ENCODE results near the gene ACVR1B.
A peak's percentile ranks its signal among the peaks of the same experiment; 100 is the strongest.
"Not testable (repeated sequence)": the region's sequence is repeated elsewhere in the genome, so short reads cannot be mapped to it uniquely, and the experiment has no call there.

Gene ACVR1B

DNA sequence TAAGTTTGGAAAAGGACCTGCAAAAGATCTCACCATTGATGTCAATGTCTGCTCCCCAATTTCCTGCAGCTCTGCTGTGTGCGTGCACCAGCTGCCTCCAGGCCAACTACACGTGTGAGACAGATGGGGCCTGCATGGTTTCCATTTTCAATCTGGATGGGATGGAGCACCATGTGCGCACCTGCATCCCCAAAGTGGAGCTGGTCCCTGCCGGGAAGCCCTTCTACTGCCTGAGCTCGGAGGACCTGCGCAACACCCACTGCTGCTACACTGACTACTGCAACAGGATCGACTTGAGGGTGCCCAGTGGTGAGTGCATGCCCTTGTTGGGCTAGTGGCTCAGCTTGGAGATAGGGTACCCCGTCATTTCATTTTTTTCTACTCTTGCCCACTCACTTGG, 23.7 kb downstream of the ACVR1B start:
- H3K4me1 ChIP-seq (ENCODE audit: control insufficient read depth, insufficient read depth, low read length) = peaks cover 72% of the 10 kb centered on the region
- no peak overlapping the region for H3K4me3 ChIP-seq (ENCODE audit: low read length)

DNA sequence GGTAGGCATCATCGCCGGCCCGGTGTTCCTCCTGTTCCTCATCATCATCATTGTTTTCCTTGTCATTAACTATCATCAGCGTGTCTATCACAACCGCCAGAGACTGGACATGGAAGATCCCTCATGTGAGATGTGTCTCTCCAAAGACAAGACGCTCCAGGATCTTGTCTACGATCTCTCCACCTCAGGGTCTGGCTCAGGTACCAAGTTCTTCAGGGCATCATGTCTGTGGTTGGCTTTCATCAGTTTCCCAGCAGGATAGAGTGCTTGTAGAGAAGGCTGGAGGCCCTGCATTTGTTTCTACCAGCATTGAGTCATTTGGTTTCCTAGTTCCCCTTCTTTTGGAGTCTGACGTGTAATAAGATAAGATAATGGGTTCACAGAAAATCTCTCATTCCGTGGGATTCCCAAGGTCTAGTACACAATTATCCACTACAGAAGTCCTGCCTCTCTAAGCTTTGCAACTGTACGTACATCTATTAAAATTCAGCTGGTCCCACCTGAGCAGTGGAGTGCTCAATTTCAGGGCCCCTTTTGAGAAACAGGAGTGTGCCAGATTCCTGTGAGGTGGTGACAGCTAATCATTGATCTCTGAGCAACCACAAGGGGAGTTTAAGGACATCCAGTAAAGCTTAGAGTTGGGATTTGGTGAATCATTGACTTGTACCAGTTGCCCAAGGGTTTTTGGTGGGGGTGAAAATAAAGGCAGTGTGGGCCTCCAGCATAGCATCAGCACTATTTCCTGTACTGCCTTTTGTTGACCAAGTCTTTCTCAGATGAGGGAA, 25.1 kb downstream of the ACVR1B start:
- Histone ChIP-seq H3K9ac (ENCODE audit: low read length) (no peak overlapping the region), H3K9me3 (ENCODE audit: control insufficient read depth, low read length) (no peaks in the 10 kb centered on the region), H3K27me3 (replicated peaks; ENCODE audit: control insufficient read depth, insufficient read depth, low read length) (no peaks in the 10 kb centered on the region), H3K36me3 (ENCODE audit: control insufficient read depth, insufficient read depth, low read length, severe bottlenecking) (peaks cover 38% of the 10 kb centered on the region), H3K4me3 (ENCODE audit: low read length) (no peak overlapping the region), H3K4me1 (ENCODE audit: control insufficient read depth, insufficient read depth, low read length) (peaks cover 69% of the 10 kb centered on the region)
- DNase-seq (ENCODE audit: low read depth) = peak; percentile 13

More for the DNA sequence above, 23.7 kb downstream of the ACVR1B start:
- Histone ChIP-seq H3K27me3 (replicated peaks; ENCODE audit: control insufficient read depth, insufficient read depth, low read length) (no peaks in the 10 kb centered on the region), H3K9ac (ENCODE audit: low read length) (no peak overlapping the region), H3K9me3 (ENCODE audit: control insufficient read depth, low read length) (no peaks in the 10 kb centered on the region), H3K36me3 (ENCODE audit: control insufficient read depth, insufficient read depth, low read length, severe bottlenecking) (peaks cover 26% of the 10 kb centered on the region)
- no peak for DNase-seq (ENCODE audit: low read depth)

DNA sequence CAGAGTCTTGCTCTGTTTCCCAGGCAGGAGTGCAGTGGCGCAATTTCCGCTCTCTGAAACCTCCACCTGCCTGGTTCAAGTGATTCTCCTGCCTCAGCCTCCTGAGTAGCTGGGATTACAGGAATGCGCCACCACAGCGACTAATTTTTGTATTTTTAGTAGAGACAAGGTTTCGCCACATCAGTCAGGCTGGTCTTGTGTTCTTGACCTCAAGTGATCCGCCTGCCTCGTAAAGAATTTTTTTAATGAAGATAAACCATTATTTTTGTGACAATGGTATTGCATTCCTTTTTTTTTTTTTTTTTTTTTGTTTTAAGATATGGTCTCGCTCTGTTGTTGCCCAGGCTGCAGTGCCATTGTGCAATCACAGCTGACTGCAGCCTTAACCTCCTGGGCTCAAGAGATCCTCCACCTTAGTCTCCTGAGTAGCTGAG, 25.8 kb downstream of the ACVR1B start:
- Histone ChIP-seq H3K27me3 (replicated peaks; ENCODE audit: control insufficient read depth, insufficient read depth, low read length) (no peaks in the 10 kb centered on the region), H3K36me3 (ENCODE audit: control insufficient read depth, insufficient read depth, low read length, severe bottlenecking) (peaks cover 45% of the 10 kb centered on the region), H3K4me1 (ENCODE audit: control insufficient read depth, insufficient read depth, low read length) (peaks cover 61% of the 10 kb centered on the region), H3K9me3 (ENCODE audit: control insufficient read depth, low read length) (no peaks in the 10 kb centered on the region), H3K9ac (ENCODE audit: low read length) (no peak overlapping the region), H3K4me3 (ENCODE audit: low read length) (no peak overlapping the region)
- no peak for DNase-seq (ENCODE audit: low read depth)

DNA sequence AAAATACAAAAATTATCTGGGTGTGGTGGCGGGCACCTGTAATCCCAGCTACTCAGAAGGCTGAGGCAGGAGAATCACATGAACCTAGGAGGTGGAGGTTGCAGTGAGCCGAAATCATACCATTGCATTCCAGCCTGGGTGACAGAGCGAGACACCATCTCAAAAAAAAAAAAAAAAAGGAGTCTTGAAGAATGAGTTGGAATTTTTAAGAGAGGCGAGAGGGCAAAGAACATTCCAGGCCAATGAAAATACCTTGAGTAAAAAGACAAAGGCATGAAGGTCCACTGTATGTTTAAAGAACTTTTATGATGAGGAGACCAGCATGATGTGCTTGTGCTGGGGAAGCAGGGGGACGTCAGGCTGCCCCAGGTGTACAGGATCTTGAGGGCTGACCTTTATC, 27.8 kb downstream of the ACVR1B start:
- H3K27me3 ChIP-seq (replicated peaks; ENCODE audit: control insufficient read depth, insufficient read depth, low read length); H3K9ac ChIP-seq (ENCODE audit: low read length); H3K9me3 ChIP-seq (ENCODE audit: control insufficient read depth, low read length); H3K4me3 ChIP-seq (ENCODE audit: low read length): not testable (repeated sequence)
- DNase-seq (ENCODE audit: low read depth) = peak; percentile 8
- H3K4me1 ChIP-seq (ENCODE audit: control insufficient read depth, insufficient read depth, low read length) = peaks cover 41% of the 10 kb centered on the region
- peaks cover 65% of the 10 kb centered on the region for H3K36me3 ChIP-seq (ENCODE audit: control insufficient read depth, insufficient read depth, low read length, severe bottlenecking)

DNA sequence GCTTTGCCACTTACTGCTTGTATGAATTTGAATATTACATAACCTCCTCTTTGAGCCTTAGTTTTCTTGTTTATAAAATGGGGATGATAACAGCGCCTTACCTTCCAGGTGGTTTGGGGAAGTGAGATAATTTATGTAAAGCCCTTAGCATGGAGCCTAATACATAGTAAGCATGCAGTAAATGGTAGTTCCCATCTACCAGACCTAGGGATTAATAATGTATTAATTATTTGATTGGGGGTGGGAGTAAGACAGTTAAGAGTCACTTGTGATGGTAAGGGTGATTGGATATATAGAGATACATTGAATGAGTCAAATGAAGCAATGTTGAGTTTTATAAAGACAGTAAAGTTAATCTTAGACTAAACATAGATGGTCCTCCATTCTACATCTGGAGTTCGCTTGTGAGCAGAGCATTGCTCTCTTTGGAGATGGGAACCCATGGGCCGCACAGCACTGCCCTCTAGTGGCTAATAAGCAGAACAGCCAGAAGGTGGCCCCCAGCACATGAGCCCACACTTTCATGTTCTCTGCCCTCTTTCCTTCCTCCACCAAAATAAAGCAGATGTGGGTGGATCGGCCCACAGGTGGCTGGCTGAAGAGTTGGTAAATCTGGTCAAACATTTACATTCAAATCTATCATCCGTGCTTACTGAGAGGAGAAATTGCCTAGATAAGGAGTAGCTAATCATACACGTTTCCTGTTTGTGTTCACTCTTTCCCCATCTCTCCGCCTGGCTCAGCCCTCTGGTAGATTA, 28.7 kb downstream of the ACVR1B start:
- Histone ChIP-seq H3K4me3 (ENCODE audit: low read length) (no peak overlapping the region), H3K36me3 (ENCODE audit: control insufficient read depth, insufficient read depth, low read length, severe bottlenecking) (peaks cover 73% of the 10 kb centered on the region)

DNA sequence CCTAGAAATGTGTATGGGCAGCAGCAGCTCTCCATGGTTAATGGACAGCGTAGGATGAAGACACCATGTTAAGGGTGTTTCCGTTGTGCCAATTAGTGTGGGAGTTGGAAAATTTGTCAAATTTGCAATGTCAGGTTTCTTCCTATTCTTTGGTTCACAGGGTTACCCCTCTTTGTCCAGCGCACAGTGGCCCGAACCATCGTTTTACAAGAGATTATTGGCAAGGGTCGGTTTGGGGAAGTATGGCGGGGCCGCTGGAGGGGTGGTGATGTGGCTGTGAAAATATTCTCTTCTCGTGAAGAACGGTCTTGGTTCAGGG, 29.3 kb downstream of the ACVR1B start:
- H3K4me1 ChIP-seq (ENCODE audit: control insufficient read depth, insufficient read depth, low read length) = peaks cover 30% of the 10 kb centered on the region
- no peak overlapping the region for H3K4me3 ChIP-seq (ENCODE audit: low read length)
- no peaks in the 10 kb centered on the region for H3K27me3 ChIP-seq (replicated peaks; ENCODE audit: control insufficient read depth, insufficient read depth, low read length)
- H3K9me3 ChIP-seq (ENCODE audit: control insufficient read depth, low read length) = no peaks in the 10 kb centered on the region
- H3K36me3 ChIP-seq (ENCODE audit: control insufficient read depth, insufficient read depth, low read length, severe bottlenecking) = peaks cover 73% of the 10 kb centered on the region
- no peak for DNase-seq (ENCODE audit: low read depth)
- H3K9ac ChIP-seq (ENCODE audit: low read length) = peak overlapping the region; percentile 31

More for the DNA sequence above, 28.7 kb downstream of the ACVR1B start:
- Histone ChIP-seq H3K9me3 (ENCODE audit: control insufficient read depth, low read length) (no peaks in the 10 kb centered on the region), H3K4me1 (ENCODE audit: control insufficient read depth, insufficient read depth, low read length) (peaks cover 32% of the 10 kb centered on the region), H3K27me3 (replicated peaks; ENCODE audit: control insufficient read depth, insufficient read depth, low read length) (no peaks in the 10 kb centered on the region), H3K9ac (ENCODE audit: low read length) (peak overlapping the region; percentile 31)
- peak; percentile 87 for DNase-seq (ENCODE audit: low read depth)

DNA sequence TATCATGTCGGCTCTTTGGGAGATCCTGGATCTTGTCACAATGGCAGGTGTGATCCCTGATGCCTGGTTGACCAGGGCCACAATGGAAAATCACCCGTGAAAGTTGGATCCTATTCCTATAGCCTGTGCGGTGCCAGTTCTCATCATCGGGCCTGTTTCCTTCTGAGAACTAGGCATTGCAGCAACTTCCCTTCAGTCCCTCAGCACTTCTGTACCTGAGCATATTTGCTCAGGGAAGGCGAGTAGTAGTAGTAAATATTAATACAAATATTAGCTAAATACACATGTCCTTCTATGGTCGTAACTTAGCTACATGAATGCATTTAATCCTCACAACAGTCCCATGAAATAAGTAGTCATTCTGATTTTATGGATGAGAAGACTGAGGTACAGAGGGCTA, 33.2 kb downstream of the ACVR1B start:
- H3K4me3 ChIP-seq (ENCODE audit: low read length) = no peak overlapping the region
- H3K27me3 ChIP-seq (replicated peaks; ENCODE audit: control insufficient read depth, insufficient read depth, low read length) = no peaks in the 10 kb centered on the region
- peaks cover 9% of the 10 kb centered on the region for H3K4me1 ChIP-seq (ENCODE audit: control insufficient read depth, insufficient read depth, low read length)
- H3K9me3 ChIP-seq (ENCODE audit: control insufficient read depth, low read length) = no peaks in the 10 kb centered on the region
- peaks cover 78% of the 10 kb centered on the region for H3K36me3 ChIP-seq (ENCODE audit: control insufficient read depth, insufficient read depth, low read length, severe bottlenecking)
- no peak for DNase-seq (ENCODE audit: low read depth)
- H3K9ac ChIP-seq (ENCODE audit: low read length) = no peak overlapping the region

DNA sequence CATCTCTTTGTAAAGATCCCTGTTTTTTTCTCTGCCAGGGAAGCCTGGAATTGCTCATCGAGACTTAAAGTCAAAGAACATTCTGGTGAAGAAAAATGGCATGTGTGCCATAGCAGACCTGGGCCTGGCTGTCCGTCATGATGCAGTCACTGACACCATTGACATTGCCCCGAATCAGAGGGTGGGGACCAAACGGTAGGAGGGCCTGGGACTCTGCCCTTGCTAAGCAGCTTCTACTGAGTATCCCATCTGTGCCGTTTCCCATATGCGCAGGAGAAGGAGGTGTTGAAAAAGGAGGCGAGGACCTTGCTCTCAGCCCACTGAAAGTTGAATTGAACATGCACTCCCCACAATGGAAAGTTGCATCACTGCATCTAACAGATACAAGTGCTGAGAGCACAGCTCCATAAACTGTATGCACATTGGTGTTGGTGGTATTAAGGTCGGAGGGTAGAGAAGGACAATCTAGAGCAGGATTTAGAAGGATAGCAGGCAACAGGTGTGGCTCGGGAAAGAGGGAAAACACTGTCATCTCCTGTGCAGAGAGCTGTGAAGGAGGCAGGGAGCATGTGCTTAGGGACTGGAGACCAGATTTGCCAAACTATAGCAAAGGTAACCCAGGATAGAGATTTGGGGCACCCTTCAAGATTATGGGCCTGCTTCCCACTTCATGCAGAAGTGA, 33.8 kb downstream of the ACVR1B start:
- Histone ChIP-seq H3K4me1 (ENCODE audit: control insufficient read depth, insufficient read depth, low read length) (peaks cover 3% of the 10 kb centered on the region), H3K9ac (ENCODE audit: low read length) (no peak overlapping the region), H3K9me3 (ENCODE audit: control insufficient read depth, low read length) (no peaks in the 10 kb centered on the region), H3K4me3 (ENCODE audit: low read length) (no peak overlapping the region), H3K27me3 (replicated peaks; ENCODE audit: control insufficient read depth, insufficient read depth, low read length) (no peaks in the 10 kb centered on the region), H3K36me3 (ENCODE audit: control insufficient read depth, insufficient read depth, low read length, severe bottlenecking) (peaks cover 78% of the 10 kb centered on the region)
- DNase-seq (ENCODE audit: low read depth) = no peak

DNA sequence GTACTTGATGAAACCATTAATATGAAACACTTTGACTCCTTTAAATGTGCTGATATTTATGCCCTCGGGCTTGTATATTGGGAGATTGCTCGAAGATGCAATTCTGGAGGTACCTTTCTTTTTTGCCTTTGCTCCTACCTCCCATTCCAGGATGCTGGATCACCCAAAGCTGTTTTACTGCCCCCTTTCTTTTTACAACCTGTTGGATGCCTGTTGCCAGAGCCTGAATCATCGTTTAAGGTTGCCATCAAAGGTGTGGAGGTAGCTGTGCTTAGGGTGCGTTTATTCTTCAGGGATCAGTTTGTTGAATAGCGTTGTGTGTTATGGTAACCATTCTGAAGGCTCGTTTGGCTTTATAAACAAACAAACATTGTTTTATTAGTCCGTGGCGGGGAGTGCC, 35.3 kb downstream of the ACVR1B start:
- Histone ChIP-seq H3K36me3 (ENCODE audit: control insufficient read depth, insufficient read depth, low read length, severe bottlenecking) (peaks cover 79% of the 10 kb centered on the region), H3K4me1 (ENCODE audit: control insufficient read depth, insufficient read depth, low read length) (no peaks in the 10 kb centered on the region), H3K27me3 (replicated peaks; ENCODE audit: control insufficient read depth, insufficient read depth, low read length) (no peaks in the 10 kb centered on the region), H3K4me3 (ENCODE audit: low read length) (no peak overlapping the region), H3K9ac (ENCODE audit: low read length) (no peak overlapping the region), H3K9me3 (ENCODE audit: control insufficient read depth, low read length) (no peaks in the 10 kb centered on the region)
- DNase-seq (ENCODE audit: low read depth) = no peak

DNA sequence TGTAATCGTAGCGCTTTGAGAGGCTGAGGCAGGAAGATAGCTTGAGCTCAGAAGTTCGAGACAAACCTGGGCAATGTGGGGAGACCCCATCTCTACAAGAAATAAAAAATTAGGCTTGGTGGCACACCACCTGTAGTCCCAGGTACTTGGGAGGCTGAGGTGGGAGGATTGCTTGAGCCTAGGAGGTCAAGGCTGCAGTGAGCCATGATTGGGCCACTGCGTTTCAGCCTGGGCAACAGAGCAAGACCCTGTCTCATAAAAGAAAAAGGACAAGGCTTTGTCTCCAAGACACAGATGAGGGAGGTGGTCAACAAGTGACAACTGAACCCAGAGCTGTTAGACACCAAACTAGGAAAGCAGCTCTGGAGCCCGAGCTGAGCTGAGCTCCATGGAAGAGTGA, 40.7 kb downstream of the ACVR1B start:
- Histone ChIP-seq H3K36me3 (ENCODE audit: control insufficient read depth, insufficient read depth, low read length, severe bottlenecking) (peaks cover 69% of the 10 kb centered on the region), H3K4me1 (ENCODE audit: control insufficient read depth, insufficient read depth, low read length) (peaks cover 2% of the 10 kb centered on the region), H3K4me3 (ENCODE audit: low read length) (no peak overlapping the region), H3K27me3 (replicated peaks; ENCODE audit: control insufficient read depth, insufficient read depth, low read length) (no peaks in the 10 kb centered on the region), H3K9ac (ENCODE audit: low read length) (no peak overlapping the region), H3K9me3 (ENCODE audit: control insufficient read depth, low read length) (no peaks in the 10 kb centered on the region)
- no peak for DNase-seq (ENCODE audit: low read depth)

DNA sequence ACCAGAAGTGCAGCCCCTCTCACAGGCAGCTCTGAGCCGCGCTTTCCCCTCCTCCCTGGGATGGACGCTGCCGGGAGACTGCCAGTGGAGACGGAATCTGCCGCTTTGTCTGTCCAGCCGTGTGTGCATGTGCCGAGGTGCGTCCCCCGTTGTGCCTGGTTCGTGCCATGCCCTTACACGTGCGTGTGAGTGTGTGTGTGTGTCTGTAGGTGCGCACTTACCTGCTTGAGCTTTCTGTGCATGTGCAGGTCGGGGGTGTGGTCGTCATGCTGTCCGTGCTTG, 43.0 kb downstream of the ACVR1B start:
- Histone ChIP-seq H3K9me3 (ENCODE audit: control insufficient read depth, low read length) (no peaks in the 10 kb centered on the region), H3K4me1 (ENCODE audit: control insufficient read depth, insufficient read depth, low read length) (peaks cover 2% of the 10 kb centered on the region), H3K36me3 (ENCODE audit: control insufficient read depth, insufficient read depth, low read length, severe bottlenecking) (peaks cover 77% of the 10 kb centered on the region), H3K4me3 (ENCODE audit: low read length) (no peak overlapping the region), H3K9ac (ENCODE audit: low read length) (no peak overlapping the region), H3K27me3 (replicated peaks; ENCODE audit: control insufficient read depth, insufficient read depth, low read length) (no peaks in the 10 kb centered on the region)
- no peak for DNase-seq (ENCODE audit: low read depth)

Measured in adipocyte (in vitro differentiated cells).